K562 (cell line): Measurements from ENCODE around the gene RHBDD1. TPM values are rescaled to one million over a fixed set of nuclear protein-coding genes. Genes with fewer than 3 reads are reported as not detected.

Experiments used
- ARID2 ChIP-seq: fragments of 450-650 bp; IDR thresholded peaks from 2 replicates; pipeline ENCODE4 v1.6.1; 2017; ENCODE audit warnings: antibody characterized with exemption, mild to moderate bottlenecking
- BCOR ChIP-seq: fragments of 450-650 bp; IDR thresholded peaks from 2 replicates; pipeline ENCODE4 v1.6.1; 2016
- CBFA2T3 ChIP-seq: fragments of 450-650 bp; IDR thresholded peaks from 2 replicates; pipeline ENCODE4 v1.6.1; 2017
- CBX3 ChIP-seq, 2 experiments: IDR thresholded peaks; 1 replicate in 1 of 2; 2 replicates in 1 of 2; pipeline ENCODE4 v1.6.1; 2012; ENCODE audit warnings: inconsistent platforms in 2 of 2, low read length in 2 of 2, borderline replicate concordance in 1 of 2, control low read depth in 1 of 2
- CUX1 ChIP-seq: fragments of 200-800 bp; sonication (Bioruptor generic); IDR thresholded peaks from 2 replicates; pipeline ENCODE4 v1.6.1; 2016; ENCODE audit warnings: missing genetic modification characterization, missing compliant biosample characterization
- FOXJ2 ChIP-seq: fragments of 200-800 bp; sonication (Bioruptor generic); IDR thresholded peaks from 2 replicates; pipeline ENCODE4 v1.6.1; 2016; ENCODE audit warnings: missing genetic modification characterization, missing compliant biosample characterization
- NCOA6 ChIP-seq: fragments of 450-650 bp; IDR thresholded peaks from 2 replicates; pipeline ENCODE4 v1.6.1; 2017; ENCODE audit warnings: mild to moderate bottlenecking
- NEUROD1 ChIP-seq: fragments of 150-350 bp; IDR thresholded peaks from 2 replicates; pipeline ENCODE4 v1.6.1; 2014; ENCODE audit warnings: borderline replicate concordance, low read length, low read depth; ENCODE audit not compliant: partially characterized antibody
- RB1 ChIP-seq: fragments of 450-650 bp; IDR thresholded peaks from 2 replicates; pipeline ENCODE4 v1.6.1; 2017; ENCODE audit warnings: low read depth, mild to moderate bottlenecking
- RERE ChIP-seq: sonication (generic); formaldehyde crosslinking; IDR thresholded peaks from 2 replicates; pipeline ENCODE4 v1.8.0; 2023; ENCODE audit warnings: missing genetic modification reagents, mild to moderate bottlenecking, borderline replicate concordance
- U2AF1 ChIP-seq: fragments of 200-400 bp; formaldehyde crosslinking; optimal IDR thresholded peaks from 2 replicates; pipeline ENCODE3; 2017; ENCODE audit warnings: mild to moderate bottlenecking, low read depth, low read length, moderate library complexity
- ZNF449 ChIP-seq: fragments of 250-450 bp; sonication (Bioruptor Pico); IDR thresholded peaks from 2 replicates; pipeline ENCODE4 v1.8.0; 2022; ENCODE audit warnings: moderate library complexity, mild to moderate bottlenecking, inconsistent platforms
- ZNF639 ChIP-seq, 2 experiments: fragments of 200-800 bp in 1 of 2; sonication (Bioruptor generic) in 1 of 2; sonication (generic) in 1 of 2; formaldehyde crosslinking in 1 of 2; IDR thresholded peaks in 1 of 2; conservative IDR thresholded peaks in 1 of 2; 2 replicates each; pipeline versions ENCODE4 v1.5.0 to v1.6.1; 2016 to 2020; ENCODE audit warnings: missing compliant biosample characterization in 1 of 2, missing genetic modification characterization in 1 of 2, missing genetic modification reagents in 1 of 2
- polyA plus RNA-seq, 8 experiments: library from polyadenylated mRNA; depleted of rRNA in 4 of 8; stranded (reverse) in 5 of 8; unstranded in 3 of 8; fragments of >200 nt; fragmentation: Nextera tagmentation in 2 of 8; fragmentation: Illumina TruSeq in 1 of 8; extraction: Ambion mirVana in 2 of 8; extraction: Trizol in 1 of 8; gene quantifications; 2 replicates each; pipeline versions ENCODE4 v1.2.1 to v1.2.3, GENCODE V29; 2011 to 2014; ENCODE audit warnings: inconsistent platforms in 1 of 8, missing spikeins in 1 of 8
- total RNA-seq, 7 experiments: library from RNA; depleted of rRNA in 6 of 7; stranded (reverse); fragments of >200 nt in 6 of 7; fragmentation: Illumina TruSeq in 2 of 7; extraction: Trizol in 2 of 7; gene quantifications; 2 replicates each; pipeline versions ENCODE4 v1.2.1 to v1.2.3, GENCODE V29; 2011 to 2021; ENCODE audit warnings: low replicate concordance in 1 of 7

RHBDD1 gene
- total and polyA plus RNA-seq, 9 of the 15 experiments (the other 6 are each of a cell fraction or from before 2014, with no cell fraction given), result 4.8 to 34.8 (median 15.6) TPM

- TF ChIP-seq RERE (no peak), ZNF639 (CRISPR knock-in tag; conservative IDR thresholded peaks at IDR 0.05 in 1 of 2, IDR thresholded peaks at IDR 0.05 in 1 of 2) (peak in 1 of 2 experiments; percentile 53; a peak in 2 of 4 replicates), NCOA6 (peak; percentile 95), FOXJ2 (no peak), ARID2 (no peak), CUX1 (CRISPR knock-in tag) (no peak), CBX3 (IDR thresholded peaks at IDR 0.05; ENCODE audit: borderline replicate concordance in 1 of 2, low read length in 2 of 2) (no peak), RB1 (no peak; the same call in 1 of the 2 replicates), ZNF449 (CRISPR knock-in tag) (no peak), BCOR (no peak), U2AF1 (no peak), NEUROD1 (no peak), CBFA2T3 (no peak)
Measured at GRCh38 chr2:226835796-226836547, at the start of gene RHBDD1 (continued).
